ENCODE results near the gene SMG6. TPM values are rescaled to one million over a fixed set of nuclear protein-coding genes. Genes with fewer than 3 reads are reported as not detected.

Gene SMG6
- total and polyA plus RNA-seq, 2 experiments from 2014 or later, result 23.0 to 50.8 TPM

GRCh38 chr17:2050300-2051060, 253.1 kb downstream of the SMG6 start:
- no peak for TF ChIP-seq CTCF (IDR thresholded peaks at IDR 0.05; ENCODE audit: low read depth, low read length)
- H3K9me3 ChIP-seq (ENCODE audit: low read depth), result no peaks in the 10 kb centered on the region

GRCh38 chr17:2049333-2050299, 254.0 kb downstream of the SMG6 start:
- peak overlapping the region; percentile 93 for H3K4me3 ChIP-seq
- peaks cover 8% of the 10 kb centered on the region for H3K4me1 ChIP-seq (ENCODE audit: low read depth)
- H3K27me3 ChIP-seq, result peaks cover 57% of the 10 kb centered on the region
- DNase-seq (ENCODE audit: low read depth in 1 of 2, low spot score in 1 of 2), result peak; percentile 90 to 93
- TF ChIP-seq CTCF (IDR thresholded peaks at IDR 0.05; ENCODE audit: low read depth, low read length), result no peak
- no peaks in the 10 kb centered on the region for H3K36me3 ChIP-seq
- H3K9me3 ChIP-seq (ENCODE audit: low read depth), result no peaks in the 10 kb centered on the region
- H3K27ac ChIP-seq, result no peak overlapping the region

More at GRCh38 chr17:2050300-2051060, 253.1 kb downstream of the SMG6 start:
- Histone ChIP-seq H3K27me3 (peaks cover 65% of the 10 kb centered on the region), H3K4me1 (ENCODE audit: low read depth) (peaks cover 8% of the 10 kb centered on the region), H3K36me3 (no peaks in the 10 kb centered on the region), H3K27ac (no peak overlapping the region), H3K4me3 (peak overlapping the region; percentile 75)
- peak; percentile 82 to 83 for DNase-seq (ENCODE audit: low read depth in 1 of 2, low spot score in 1 of 2)

GRCh38 chr17:2048805-2049204, 254.8 kb downstream of the SMG6 start:
- no peak for TF ChIP-seq CTCF (IDR thresholded peaks at IDR 0.05; ENCODE audit: low read depth, low read length)
- Histone ChIP-seq H3K9me3 (ENCODE audit: low read depth) (no peaks in the 10 kb centered on the region), H3K27me3 (peaks cover 49% of the 10 kb centered on the region), H3K27ac (no peak overlapping the region), H3K4me3 (no peak overlapping the region), H3K36me3 (no peaks in the 10 kb centered on the region), H3K4me1 (ENCODE audit: low read depth) (peaks cover 8% of the 10 kb centered on the region)
- no peak for DNase-seq (ENCODE audit: low read depth in 1 of 2, low spot score in 1 of 2)

GRCh38 chr17:2047590-2047989, 256.0 kb downstream of the SMG6 start:
- H3K36me3 ChIP-seq, result peaks cover 5% of the 10 kb centered on the region

More at GRCh38 chr17:2047590-2047989, 256.0 kb downstream of the SMG6 start:
- Histone ChIP-seq H3K4me3 (no peak overlapping the region), H3K4me1 (ENCODE audit: low read depth) (peaks cover 8% of the 10 kb centered on the region), H3K27ac (no peak overlapping the region), H3K27me3 (peaks cover 38% of the 10 kb centered on the region), H3K9me3 (ENCODE audit: low read depth) (no peaks in the 10 kb centered on the region)
- DNase-seq (ENCODE audit: low read depth in 1 of 2, low spot score in 1 of 2), result no peak
- no peak for TF ChIP-seq CTCF (IDR thresholded peaks at IDR 0.05; ENCODE audit: low read depth, low read length)

Measured in cardiac muscle cell (in vitro differentiated cells and primary cell).